HG03196 (cell line): ENCODE data around the gene TSPAN18.

Experiments
- ATAC-seq: cut with Tn5 transposase; IDR thresholded peaks from one replicate; pipeline ENCODE4 v1.9.1; 2021; ENCODE audit not compliant: unreplicated experiment

Gene TSPAN18

GRCh38 chr11:44711113-44711786 is 15.5 kb upstream of the TSPAN18 start:
- no peak for ATAC-seq

GRCh38 chr11:44711787-44712608 is 14.8 kb upstream of the TSPAN18 start:
- ATAC-seq: no peak

- no peak for ATAC-seq
Measured at GRCh38 chr11:44713022-44713421, 13.7 kb upstream of the TSPAN18 start.

- ATAC-seq: no peak
Measured at GRCh38 chr11:44716256-44716655, 10.5 kb upstream of the TSPAN18 start.

GRCh38 chr11:44718057-44718456 is 8.7 kb upstream of the TSPAN18 start:
- ATAC-seq: no peak

- ATAC-seq: no peak
Measured at GRCh38 chr11:44718612-44719390, 8.0 kb upstream of the TSPAN18 start.

- ATAC-seq: no peak
Measured at GRCh38 chr11:44725016-44725685, 1.6 kb upstream of the TSPAN18 start.

- ATAC-seq: no peak
Measured at GRCh38 chr11:44725757-44726282, 942 bp upstream of the TSPAN18 start.

GRCh38 chr11:44727114-44727372 is 281 bp downstream of the TSPAN18 start:
- no peak for ATAC-seq

GRCh38 chr11:44727373-44728287 is 868 bp downstream of the TSPAN18 start:
- peak; percentile 54 for ATAC-seq

GRCh38 chr11:44728491-44728910 is 1.7 kb downstream of the TSPAN18 start:
- no peak for ATAC-seq

- no peak for ATAC-seq
Measured at GRCh38 chr11:44729063-44729462, 2.3 kb downstream of the TSPAN18 start.

GRCh38 chr11:44729713-44730112 is 3.0 kb downstream of the TSPAN18 start:
- no peak for ATAC-seq

GRCh38 chr11:44730775-44731174 is 4.0 kb downstream of the TSPAN18 start:
- ATAC-seq: no peak

GRCh38 chr11:44731685-44732430 is 5.1 kb downstream of the TSPAN18 start:
- no peak for ATAC-seq

GRCh38 chr11:44732564-44732963 is 5.8 kb downstream of the TSPAN18 start:
- no peak for ATAC-seq

GRCh38 chr11:44733877-44734276 is 7.1 kb downstream of the TSPAN18 start:
- no peak for ATAC-seq

- no peak for ATAC-seq
Measured at GRCh38 chr11:44734843-44735381, 8.2 kb downstream of the TSPAN18 start.

GRCh38 chr11:44736791-44737190 is 10.0 kb downstream of the TSPAN18 start:
- no peak for ATAC-seq
